Body of pancreas (tissue), 4 donors: ENCODE results near the gene TMEM40.
"Not testable (repeated sequence)": the region's sequence is repeated elsewhere in the genome, so short reads cannot be mapped to it uniquely, and the experiment has no call there.

ENCODE experiments used
- CTCF ChIP-seq, 7 experiments: fragments of 450-650 bp in 4 of 7; fragments of 200-600 bp in 3 of 7; sonication (generic) in 3 of 7; IDR thresholded peaks; one replicate each; pipeline ENCODE4 v1.5.1; 2016 to 2019; ENCODE audit warnings: antibody characterized with exemption in 7 of 7
- POLR2A ChIP-seq, 3 donors: fragments of 450-650 bp; IDR thresholded peaks; one replicate each; pipeline ENCODE4 v1.6.1; 2016; ENCODE audit warnings: antibody characterized with exemption in 3 of 3, mild to moderate bottlenecking in 2 of 3

- TF ChIP-seq CTCF, POLR2A (IDR thresholded peaks at IDR 0.05): not testable (repeated sequence)
Observed at GRCh38 chr3:12701601-12702000, 57.5 kb downstream of the TMEM40 start.
